Stimulated activated CD8-positive, alpha-beta memory T cell treated with anti-CD3 and anti-CD28 coated beads, Interleukin-4, amount 100 ng/mL, for 48 hours (primary cell): ENCODE results near the gene CYP4F2.
"Not testable (repeated sequence)": the region's sequence is repeated elsewhere in the genome, so short reads cannot be mapped to it uniquely, and the experiment has no call there.

Experiments used
- DNase-seq: peaks from one replicate; pipeline ENCODE4 v3.0.0-alpha.2; 2020

Gene CYP4F2

DNA sequence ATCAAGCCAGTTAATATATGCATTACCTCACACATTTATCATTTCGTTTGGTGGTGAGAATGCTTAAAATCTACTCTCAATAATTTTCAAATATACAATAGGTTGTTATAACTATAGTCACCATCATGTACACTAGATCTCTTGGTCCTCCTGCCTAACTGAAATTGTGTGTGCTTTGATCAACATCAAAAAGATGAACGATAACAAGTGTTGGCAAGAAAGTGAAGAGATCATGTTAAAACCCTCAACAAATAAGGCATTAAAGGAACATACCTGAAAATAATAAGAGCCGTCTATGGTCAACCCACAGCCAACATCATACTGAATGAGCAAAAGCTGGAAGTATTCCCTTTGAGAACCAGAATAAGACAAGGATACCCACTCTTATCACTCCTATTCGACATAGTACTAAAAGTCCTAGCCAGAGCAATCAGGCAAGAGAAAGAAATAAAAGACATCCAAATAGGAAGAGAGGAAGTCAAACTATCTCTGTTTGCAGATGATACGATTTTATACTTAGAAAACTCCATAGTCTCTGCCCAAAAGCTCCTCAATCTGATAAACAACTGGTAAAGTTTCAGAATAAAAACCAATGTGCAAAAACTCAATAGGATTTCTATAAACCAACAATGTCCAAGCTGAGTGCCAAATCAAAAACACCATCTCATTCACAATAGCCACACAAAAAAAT is 54.5 kb downstream of the CYP4F2 start:
- no peak for DNase-seq

- DNase-seq: peak; percentile 53
Observed at GRCh38 chr19:15841875-15842569, 55.9 kb downstream of the CYP4F2 start.

DNA sequence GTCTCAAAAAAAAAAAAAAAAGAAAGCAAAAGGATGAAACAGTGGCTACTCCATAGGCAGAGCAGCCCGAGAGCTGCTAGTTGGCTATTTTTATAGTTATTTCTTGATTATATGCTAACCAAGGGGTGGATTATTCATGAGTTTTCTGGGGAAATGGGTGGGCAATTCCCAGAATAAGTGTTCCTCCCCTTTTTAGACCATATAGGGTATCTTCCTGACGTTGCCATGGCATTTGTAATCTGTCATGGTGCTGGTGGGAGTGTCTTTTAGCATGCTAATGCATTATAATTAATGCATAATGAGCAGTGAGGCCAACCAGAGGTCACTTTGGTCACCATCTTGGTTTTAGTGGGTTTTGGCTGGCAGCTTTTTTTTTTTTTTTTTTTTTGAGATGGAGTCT is 57.0 kb downstream of the CYP4F2 start:
- no peak for DNase-seq

- DNase-seq: not testable (repeated sequence)
Observed at GRCh38 chr19:15839888-15840287, 58.0 kb downstream of the CYP4F2 start.

- DNase-seq: no peak
Observed at GRCh38 chr19:15838351-15838750, 59.5 kb downstream of the CYP4F2 start.

GRCh38 chr19:15837221-15837731 is 60.6 kb downstream of the CYP4F2 start:
- no peak for DNase-seq

GRCh38 chr19:15836330-15837220 is 61.3 kb downstream of the CYP4F2 start:
- peak; percentile 96 for DNase-seq

DNA sequence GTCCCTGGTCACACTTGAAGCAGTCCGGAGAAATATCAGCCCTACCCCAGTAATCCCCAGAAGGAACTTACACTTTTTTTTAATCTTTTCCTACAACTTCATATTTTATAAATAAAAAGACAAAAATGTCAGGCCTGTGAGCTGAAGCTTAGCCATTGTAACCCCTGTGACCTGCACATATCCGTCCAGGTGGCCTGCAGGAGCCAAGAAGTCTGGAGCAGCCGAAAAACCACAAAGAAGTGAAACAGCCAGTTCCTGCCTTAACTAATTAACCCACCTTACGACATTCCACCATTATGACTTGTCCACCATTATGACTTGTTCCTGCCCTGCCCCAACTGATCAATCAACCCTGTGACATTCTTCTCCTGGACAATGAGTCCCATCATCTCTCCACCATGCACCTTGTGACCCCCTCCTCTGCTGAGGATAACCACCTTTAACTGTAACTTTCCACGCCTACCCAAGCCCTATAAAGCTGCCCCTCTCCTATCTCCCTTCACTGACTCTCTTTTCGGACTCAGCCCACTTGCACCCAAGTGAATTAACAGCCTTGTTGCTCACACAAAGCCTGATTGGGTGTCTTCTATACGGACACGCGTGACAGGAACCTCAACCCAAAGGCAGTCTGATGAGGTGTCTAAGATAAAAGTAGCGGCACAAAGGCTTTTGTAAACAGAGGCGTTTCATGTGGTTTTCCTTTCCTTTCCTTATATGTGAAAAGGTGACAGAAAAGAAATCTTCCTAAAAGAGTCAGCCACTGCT is 62.1 kb downstream of the CYP4F2 start:
- DNase-seq: peak; percentile 48

DNA sequence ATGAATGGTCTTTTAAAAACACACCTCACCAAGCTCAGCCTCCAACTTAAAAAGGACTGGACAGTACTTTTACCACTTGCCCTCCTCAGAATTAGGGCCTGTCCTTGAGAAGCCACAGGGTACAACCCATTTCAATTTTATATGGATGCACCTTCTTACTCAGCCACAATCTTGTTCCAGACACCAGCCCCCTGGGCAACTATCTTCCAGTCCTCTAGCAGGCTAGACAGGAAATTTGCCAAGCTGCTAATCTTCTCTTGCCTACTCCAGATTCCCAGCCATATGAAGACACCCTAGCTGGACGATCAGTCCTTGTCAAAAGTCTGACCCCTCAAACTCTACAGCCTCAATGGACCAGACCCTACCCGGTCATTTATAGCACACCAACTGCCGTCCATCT is 63.6 kb downstream of the CYP4F2 start:
- DNase-seq: not testable (repeated sequence)

- DNase-seq: no peak
Observed at GRCh38 chr19:15831626-15832025, 66.2 kb downstream of the CYP4F2 start.

GRCh38 chr19:15829786-15830185 is 68.1 kb downstream of the CYP4F2 start:
- no peak for DNase-seq

- no peak for DNase-seq
Observed at GRCh38 chr19:15829306-15829698, 68.6 kb downstream of the CYP4F2 start.

DNA sequence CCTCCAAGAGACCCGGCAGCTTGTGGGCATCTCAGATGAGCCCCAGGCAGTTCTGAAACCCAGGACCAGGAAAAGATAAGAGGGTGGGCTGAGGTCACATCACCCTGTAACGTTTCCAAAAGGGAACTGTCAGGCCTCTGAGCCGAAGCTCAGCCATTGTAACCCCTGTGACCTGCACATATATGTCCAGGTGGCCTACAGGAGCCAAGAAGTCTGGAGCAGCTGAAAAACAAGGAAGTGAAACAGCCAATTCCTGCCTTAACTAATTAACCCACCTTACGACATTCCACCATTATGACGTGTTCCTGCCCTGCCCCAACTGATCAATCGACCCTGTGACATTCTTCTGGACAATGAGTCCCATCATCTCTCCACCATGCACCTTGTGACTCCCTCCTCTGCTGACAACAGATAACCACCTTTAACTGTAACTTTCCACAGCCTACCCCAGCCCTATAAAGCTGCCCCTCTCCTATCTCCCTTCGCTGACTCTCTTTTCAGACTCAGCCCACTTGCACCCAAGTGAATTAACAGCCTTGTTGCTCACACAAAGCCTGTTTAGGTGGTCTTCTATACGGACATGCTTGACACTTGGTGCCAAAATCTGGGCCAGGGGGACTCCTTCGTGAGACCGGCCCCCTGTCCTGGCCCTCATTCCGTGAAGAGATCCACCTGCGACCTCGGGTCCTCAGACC is 69.1 kb downstream of the CYP4F2 start:
- DNase-seq: not testable (repeated sequence)

- no peak for DNase-seq
Observed at GRCh38 chr19:15828121-15828610, 69.7 kb downstream of the CYP4F2 start.
